Trophoblast cell (in vitro differentiated cells and primary cell): ENCODE measurements around the gene B4GALNT1.

Source experiments
- DNase-seq, 2 donors: peaks; one replicate each; pipeline ENCODE4 v3.0.0-alpha.2; 2016
- H2AFZ ChIP-seq: 2 replicates; pipeline ENCODE4 v1.6.1; 2013; ENCODE audit warnings: low read length, moderate library complexity, mild to moderate bottlenecking; ENCODE audit not compliant: insufficient read depth, poor library complexity
- H2AK5ac ChIP-seq: 2 replicates; pipeline ENCODE4 v1.6.1; 2013; ENCODE audit warnings: mild to moderate bottlenecking, low read length
- H2BK120ac ChIP-seq: 2 replicates; pipeline ENCODE4 v1.6.1; 2013; ENCODE audit warnings: low read length, mild to moderate bottlenecking, moderate library complexity; ENCODE audit not compliant: insufficient read depth, poor library complexity
- H2BK12ac ChIP-seq: 2 replicates; pipeline ENCODE4 v1.6.1; 2013; ENCODE audit warnings: mild to moderate bottlenecking, low read length, moderate library complexity
- H2BK5ac ChIP-seq: 2 replicates; pipeline ENCODE4 v1.6.1; 2013; ENCODE audit warnings: low read length, low read depth, moderate library complexity, mild to moderate bottlenecking; ENCODE audit not compliant: poor library complexity
- H3K14ac ChIP-seq: 2 replicates; pipeline ENCODE4 v1.6.1; 2013; ENCODE audit warnings: mild to moderate bottlenecking, low read length
- H3K18ac ChIP-seq: 2 replicates; pipeline ENCODE4 v1.6.1; 2013; ENCODE audit warnings: mild to moderate bottlenecking, low read length
- H3K23ac ChIP-seq: 2 replicates; pipeline ENCODE4 v1.6.1; 2013; ENCODE audit warnings: low read length
- H3K27ac ChIP-seq: 2 replicates; pipeline ENCODE4 v1.5.1; 2013; ENCODE audit warnings: low read depth, mild to moderate bottlenecking, inconsistent platforms, low read length, moderate library complexity
- H3K27me3 ChIP-seq: 2 replicates; pipeline ENCODE4 v1.6.1; 2013; ENCODE audit warnings: inconsistent platforms, mild to moderate bottlenecking, low read length, moderate library complexity; ENCODE audit not compliant: insufficient read depth
- H3K36me3 ChIP-seq, 2 experiments: 1 replicate in 1 of 2; 2 replicates in 1 of 2; pipeline ENCODE4 v1.6.1; 2013; ENCODE audit warnings: low read length in 2 of 2, mild to moderate bottlenecking in 2 of 2, moderate library complexity in 1 of 2; ENCODE audit not compliant: insufficient read depth in 2 of 2, control insufficient read depth in 1 of 2
- H3K4ac ChIP-seq: 2 replicates; pipeline ENCODE4 v1.6.1; 2013; ENCODE audit warnings: low read depth, mild to moderate bottlenecking, low read length, moderate library complexity
- H3K4me1 ChIP-seq, 2 experiments: 1 replicate in 1 of 2; 2 replicates in 1 of 2; pipeline ENCODE4 v1.6.1; 2013; ENCODE audit warnings: low read length in 2 of 2, mild to moderate bottlenecking in 2 of 2, moderate library complexity in 1 of 2; ENCODE audit not compliant: insufficient read depth in 2 of 2, control insufficient read depth in 1 of 2
- H3K4me2 ChIP-seq: 2 replicates; pipeline ENCODE4 v1.6.1; 2013; ENCODE audit warnings: inconsistent platforms, mild to moderate bottlenecking, low read length, moderate library complexity
- H3K4me3 ChIP-seq: 2 replicates; pipeline ENCODE4 v1.5.1; 2013; ENCODE audit warnings: mild to moderate bottlenecking, low read depth, low read length, inconsistent platforms
- H3K79me1 ChIP-seq: one replicate; pipeline ENCODE4 v1.6.1; 2013; ENCODE audit warnings: low read length
- H3K79me2 ChIP-seq: 2 replicates; pipeline ENCODE4 v1.6.1; 2013; ENCODE audit warnings: low read length, mild to moderate bottlenecking; ENCODE audit not compliant: control insufficient read depth, insufficient read depth, poor library complexity
- H3K9ac ChIP-seq: 2 replicates; pipeline ENCODE4 v1.6.1; 2013; ENCODE audit warnings: mild to moderate bottlenecking, low read length
- H3K9me3 ChIP-seq: 2 replicates; pipeline ENCODE4 v1.6.1; 2013; ENCODE audit warnings: low read depth, mild to moderate bottlenecking, control low read depth, inconsistent platforms, low read length; ENCODE audit not compliant: insufficient read depth
- H4K12ac ChIP-seq: 2 replicates; pipeline ENCODE4 v1.6.1; 2013; ENCODE audit warnings: low read depth, mild to moderate bottlenecking, low read length, moderate library complexity
- H4K8ac ChIP-seq: 2 replicates; pipeline ENCODE4 v1.6.1; 2013; ENCODE audit warnings: low read depth, mild to moderate bottlenecking, low read length, moderate library complexity
- H4K91ac ChIP-seq: one replicate; pipeline ENCODE4 v1.6.1; 2013; ENCODE audit warnings: low read depth, mild to moderate bottlenecking, low read length, moderate library complexity
- WGBS: extraction: QIAGEN DNeasy Blood & Tissue Kit; methylation state at CpG from one replicate; pipeline ENCODE4 v1.1.7; 2013; ENCODE audit warnings: missing lambda C conversion rate; ENCODE audit not compliant: insufficient read length, insufficient coverage; ENCODE audit errors: extremely low coverage; 5-methylcytosine and 5-hydroxymethylcytosine counted together

The B4GALNT1 gene

DNA sequence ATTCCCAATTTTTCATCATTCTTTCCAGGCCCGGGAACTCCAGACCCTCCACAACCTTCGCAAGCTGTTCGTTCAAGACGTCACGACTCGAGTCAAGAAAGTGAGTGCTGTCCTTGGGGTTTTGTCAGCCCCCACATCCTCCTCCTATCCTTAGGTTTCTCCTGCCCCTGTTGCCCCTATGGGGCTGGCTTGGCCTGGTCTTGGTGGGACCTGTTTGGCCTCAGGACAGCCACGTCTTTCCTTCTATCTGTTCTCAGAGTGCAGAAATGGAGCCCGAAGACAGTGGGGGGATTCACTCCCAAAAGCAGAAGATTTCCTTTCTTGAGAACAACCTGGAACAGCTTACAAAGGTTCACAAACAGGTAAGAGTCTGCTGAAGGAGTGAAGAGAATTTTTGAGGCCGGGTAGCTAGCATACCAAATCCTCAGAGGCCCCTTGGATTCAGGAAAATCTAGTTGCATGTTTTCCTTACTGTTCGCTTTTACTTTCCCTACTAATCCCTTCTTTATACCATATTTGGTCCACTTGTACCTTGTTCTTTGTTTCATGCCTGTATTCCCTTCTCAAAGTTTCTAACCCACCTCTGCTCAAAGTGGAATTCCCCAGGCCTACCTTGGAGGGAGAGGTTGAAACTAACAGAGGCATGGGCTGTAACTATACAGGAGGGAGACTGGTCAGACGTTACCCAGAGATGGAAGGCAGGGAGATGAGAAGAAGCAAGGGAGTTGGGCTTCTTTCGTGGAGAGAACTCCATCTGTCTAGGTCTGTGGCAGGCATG lies 54.8 kb downstream of the B4GALNT1 start:
- no peak overlapping the region for H3K14ac ChIP-seq
- no peaks in the 10 kb centered on the region for H3K79me1 ChIP-seq
- WGBS, result no CpG with 5 or more reads among the region's 12 CpGs

DNA sequence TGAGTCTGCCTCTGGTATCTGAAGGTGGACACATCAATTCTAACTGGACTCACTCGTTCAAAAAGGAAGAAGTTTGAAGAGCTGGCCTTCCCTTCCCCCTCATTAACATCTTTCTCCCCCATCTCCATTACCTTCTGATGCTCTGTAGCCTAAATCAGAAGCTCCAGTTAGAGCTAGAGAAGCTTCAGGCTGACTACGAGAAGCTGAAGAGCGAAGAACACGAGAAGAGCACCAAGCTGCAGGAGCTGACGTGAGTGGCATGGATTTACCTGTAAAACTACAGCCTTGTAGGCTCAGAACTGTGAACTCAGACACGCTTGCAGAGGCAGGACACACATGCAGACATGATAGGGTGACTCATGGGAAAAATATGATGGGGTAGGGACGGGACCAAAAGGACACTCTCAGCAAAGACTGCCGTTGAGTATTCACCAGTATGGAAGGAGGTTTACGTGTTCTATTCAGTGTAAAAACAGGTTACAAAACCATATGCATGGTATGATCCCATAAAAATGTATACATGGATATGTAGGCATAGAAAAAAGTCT lies 56.3 kb downstream of the B4GALNT1 start:
- H3K27ac ChIP-seq, result no peak overlapping the region
- H4K12ac ChIP-seq, result no peak overlapping the region
- H3K4me3 ChIP-seq, result no peak overlapping the region
- H2BK12ac ChIP-seq, result no peak overlapping the region
- H3K9ac ChIP-seq, result no peak overlapping the region
- H2AFZ ChIP-seq, result no peak overlapping the region
- DNase-seq, result peak in 1 of 2 donors; percentile 24
- WGBS, result no CpG with 5 or more reads among the region's 9 CpGs
- no peak overlapping the region for H2BK120ac ChIP-seq
- H3K9me3 ChIP-seq, result peaks cover 3% of the 10 kb centered on the region
- H3K23ac ChIP-seq, result no peak overlapping the region
- no peaks in the 10 kb centered on the region for H3K4me1 ChIP-seq
- H3K79me2 ChIP-seq, result no peaks in the 10 kb centered on the region
- H3K14ac ChIP-seq, result no peak overlapping the region
- H3K27me3 ChIP-seq, result no peaks in the 10 kb centered on the region
- no peak overlapping the region for H3K4me2 ChIP-seq
- H4K8ac ChIP-seq, result no peak overlapping the region
- no peak overlapping the region for H3K4ac ChIP-seq
- H4K91ac ChIP-seq, result no peak overlapping the region
- H2AK5ac ChIP-seq, result no peak overlapping the region
- no peaks in the 10 kb centered on the region for H3K79me1 ChIP-seq
- H3K36me3 ChIP-seq, result no peaks in the 10 kb centered on the region
- H3K18ac ChIP-seq, result no peak overlapping the region
- H2BK5ac ChIP-seq, result no peak overlapping the region

More for the DNA sequence above, 54.8 kb downstream of the B4GALNT1 start:
- Histone ChIP-seq H3K36me3 (no peaks in the 10 kb centered on the region), H3K27me3 (no peaks in the 10 kb centered on the region), H4K8ac (no peak overlapping the region), H3K79me2 (no peaks in the 10 kb centered on the region), H2AFZ (no peak overlapping the region), H3K9me3 (no peaks in the 10 kb centered on the region), H3K4ac (no peak overlapping the region), H2BK5ac (no peak overlapping the region), H4K12ac (no peak overlapping the region), H3K4me2 (no peak overlapping the region), H2BK12ac (no peak overlapping the region), H3K18ac (no peak overlapping the region), H2BK120ac (no peak overlapping the region), H4K91ac (no peak overlapping the region), H3K27ac (no peak overlapping the region), H3K9ac (no peak overlapping the region), H3K23ac (no peak overlapping the region), H3K4me3 (no peak overlapping the region), H2AK5ac (no peak overlapping the region), H3K4me1 (no peaks in the 10 kb centered on the region)
- no peak for DNase-seq
